Upper lobe of right lung (tissue), 1 donor: Measurements from ENCODE around the gene CTU1. TPM values are rescaled to one million over a fixed set of nuclear protein-coding genes. Genes with fewer than 3 reads are reported as not detected.

ENCODE experiments used
- ATAC-seq: fragments of 200-7000 bp; cut with Tn5 transposase; one replicate; pipeline ENCODE4 v1.9.1; 2020; ENCODE audit warnings: mild to moderate bottlenecking, moderate library complexity
- DNase-seq: peaks from one replicate; pipeline ENCODE4 v3.0.0-alpha.2; 2020
- H3K27ac ChIP-seq: fragments of 200-600 bp; one replicate; pipeline ENCODE4 v1.8.0; 2022
- H3K27me3 ChIP-seq: fragments of 200-600 bp; one replicate; pipeline ENCODE4 v1.8.0; 2022; ENCODE audit warnings: mild to moderate bottlenecking
- H3K36me3 ChIP-seq: fragments of 200-600 bp; one replicate; pipeline ENCODE4 v1.8.0; 2022
- H3K4me1 ChIP-seq: fragments of 200-600 bp; one replicate; pipeline ENCODE4 v1.8.0; 2022
- H3K4me3 ChIP-seq: fragments of 200-600 bp; one replicate; pipeline ENCODE4 v1.8.0; 2022; ENCODE audit warnings: mild to moderate bottlenecking
- H3K9me3 ChIP-seq: fragments of 200-600 bp; one replicate; pipeline ENCODE4 v1.8.0; 2022
- CTCF ChIP-seq: fragments of 200-600 bp; IDR thresholded peaks from one replicate; pipeline ENCODE4 v1.8.0; 2022; ENCODE audit warnings: antibody characterized with exemption
- intact Hi-C: fragments of 100-400 bp; cut with DNase I; formaldehyde crosslinking; loops from one replicate; pipeline ENCODE4 v1.11.0; 2022
- total RNA-seq: library from RNA; stranded (reverse); fragmentation: NEBNext Ultra II Directional; extraction: Animal tissue kit (Norgen Biotek cat#: 25700); gene quantifications from one replicate; pipeline ENCODE4 v1.2.1, GENCODE V29; 2021
- donor health status: DM: no; HTN: yes; CAD: no; lungs with severe emphysema.

CTU1 gene
- total RNA-seq, 1 donor from 2014 or later: 8.5 TPM

- TF ChIP-seq CTCF: no peak
- Histone ChIP-seq H3K36me3 (no peaks in the 10 kb centered on the region), H3K27ac (no peak overlapping the region), H3K27me3 (no peaks in the 10 kb centered on the region), H3K4me3 (no peak overlapping the region), H3K4me1 (no peaks in the 10 kb centered on the region), H3K9me3 (no peaks in the 10 kb centered on the region)
- ATAC-seq (no peak), DNase-seq (no peak)
- intact Hi-C loops: no loop called here
These were observed 14.5 kb downstream of the CTU1 start for GRCh38 chr19:51093510-51094345.

GRCh38 chr19:51093101-51093500 is 15.1 kb downstream of the CTU1 start:
- no peak overlapping the region for H3K27ac ChIP-seq
- no peak for TF ChIP-seq CTCF
- no peak for ATAC-seq
- no peaks in the 10 kb centered on the region for H3K9me3 ChIP-seq
- H3K36me3 ChIP-seq: no peaks in the 10 kb centered on the region
- H3K4me3 ChIP-seq: no peak overlapping the region
- no peaks in the 10 kb centered on the region for H3K27me3 ChIP-seq
- no peaks in the 10 kb centered on the region for H3K4me1 ChIP-seq
- no peak for DNase-seq
- intact Hi-C loops: no loop called here

GRCh38 chr19:51091895-51092873 is 16.0 kb downstream of the CTU1 start:
- intact Hi-C loops: no loop called here
- DNase-seq: no peak
- H3K27me3 ChIP-seq: no peaks in the 10 kb centered on the region
- H3K4me1 ChIP-seq: no peaks in the 10 kb centered on the region
- no peak for TF ChIP-seq CTCF
- H3K36me3 ChIP-seq: no peaks in the 10 kb centered on the region
- no peaks in the 10 kb centered on the region for H3K9me3 ChIP-seq
- H3K27ac ChIP-seq: no peak overlapping the region
- H3K4me3 ChIP-seq: no peak overlapping the region
- ATAC-seq: no peak

GRCh38 chr19:51091126-51091525 is 17.1 kb downstream of the CTU1 start:
- no peak overlapping the region for H3K27ac ChIP-seq
- no peaks in the 10 kb centered on the region for H3K9me3 ChIP-seq
- ATAC-seq (no peak), DNase-seq (no peak)
- no peak for TF ChIP-seq CTCF
- no peaks in the 10 kb centered on the region for H3K36me3 ChIP-seq
- H3K27me3 ChIP-seq: no peaks in the 10 kb centered on the region
- H3K4me1 ChIP-seq: no peaks in the 10 kb centered on the region
- H3K4me3 ChIP-seq: no peak overlapping the region
- intact Hi-C loops: no loop called here

GRCh38 chr19:51090471-51090870 is 17.7 kb downstream of the CTU1 start:
- ATAC-seq: no peak
- TF ChIP-seq CTCF: no peak
- no peak overlapping the region for H3K4me3 ChIP-seq
- DNase-seq: no peak
- intact Hi-C loops: no loop called here
- H3K4me1 ChIP-seq: no peaks in the 10 kb centered on the region
- H3K9me3 ChIP-seq: no peaks in the 10 kb centered on the region
- H3K27me3 ChIP-seq: no peaks in the 10 kb centered on the region
- H3K36me3 ChIP-seq: no peaks in the 10 kb centered on the region
- H3K27ac ChIP-seq: no peak overlapping the region
